DOHH2 (cell line): ENCODE data around the gene SMIM21.

Source experiments
- H3F3A ChIP-seq: fragments of 200-600 bp; sonication (generic), shearing (Covaris generic); 2 replicates; pipeline ENCODE4 v1.6.0; 2016; ENCODE audit warnings: antibody characterized with exemption, mild to moderate bottlenecking; ENCODE audit not compliant: control insufficient read depth, insufficient read depth
- H3K27ac ChIP-seq: fragments of 200-600 bp; sonication (generic); 2 replicates; pipeline ENCODE4 v1.5.1; 2014; ENCODE audit warnings: low read depth, mild to moderate bottlenecking, low read length, moderate library complexity
- H3K27me3 ChIP-seq: fragments of 200-600 bp; sonication (generic); 2 replicates; pipeline ENCODE4 v1.6.1; 2014; ENCODE audit warnings: mild to moderate bottlenecking, low read length, mixed read lengths; ENCODE audit not compliant: control insufficient read depth
- H3K36me3 ChIP-seq: fragments of 200-600 bp; sonication (generic); 2 replicates; pipeline ENCODE4 v1.6.1; 2014; ENCODE audit warnings: mild to moderate bottlenecking, low read length, moderate library complexity, mixed read lengths; ENCODE audit not compliant: control insufficient read depth
- H3K4me1 ChIP-seq: fragments of 200-600 bp; sonication (generic); 2 replicates; pipeline ENCODE4 v1.6.1; 2014; ENCODE audit warnings: mild to moderate bottlenecking, low read length, mixed read lengths; ENCODE audit not compliant: control insufficient read depth
- H3K4me2 ChIP-seq: fragments of 200-600 bp; sonication (generic); 2 replicates; pipeline ENCODE4 v1.6.0; 2014; ENCODE audit warnings: mild to moderate bottlenecking, low read length, moderate library complexity
- H3K4me3 ChIP-seq: fragments of 200-600 bp; sonication (generic); 2 replicates; pipeline ENCODE4 v1.5.1; 2014; ENCODE audit warnings: mild to moderate bottlenecking, low read length, mixed read lengths
- H3K79me2 ChIP-seq: fragments of 200-600 bp; sonication (generic); 2 replicates; pipeline ENCODE4 v1.6.1; 2014; ENCODE audit warnings: mild to moderate bottlenecking, low read length, mixed read lengths; ENCODE audit not compliant: control insufficient read depth
- H3K9me2 ChIP-seq: fragments of 200-600 bp; sonication (generic); replicated peaks from 2 replicates; pipeline ENCODE4 v1.6.1; 2014; ENCODE audit warnings: mild to moderate bottlenecking, low read length, mixed read lengths; ENCODE audit not compliant: control insufficient read depth
- H3K9me3 ChIP-seq: fragments of 200-600 bp; sonication (generic); 2 replicates; pipeline ENCODE4 v1.6.1; 2014; ENCODE audit warnings: antibody characterized with exemption, low read length, mixed read lengths; ENCODE audit not compliant: control insufficient read depth, insufficient read depth
- H4K20me1 ChIP-seq: fragments of 200-600 bp; sonication (generic); 2 replicates; pipeline ENCODE4 v1.6.0; 2014; ENCODE audit warnings: low read depth, mild to moderate bottlenecking, antibody characterized with exemption, low read length, moderate library complexity; ENCODE audit not compliant: control insufficient read depth, insufficient read depth
- EZH2phosphoT487 ChIP-seq: fragments of 200-600 bp; sonication (generic); IDR thresholded peaks from 2 replicates; pipeline ENCODE4 v1.6.1; 2017; ENCODE audit warnings: borderline replicate concordance, mild to moderate bottlenecking, antibody characterized with exemption, low read length, moderate library complexity, mixed read lengths
- TF ChIP-seq, protein P1 (sequence below): fragments of 200-600 bp; sonication (generic); IDR thresholded peaks from one replicate; pipeline ENCODE4 v1.5.1; 2014; ENCODE audit warnings: antibody characterized with exemption, mild to moderate bottlenecking, low read depth, low read length; ENCODE audit not compliant: poor library complexity, severe bottlenecking

The SMIM21 gene

GRCh38 chr18:75472906-75473305 lies 45.4 kb upstream of the SMIM21 start:
- no peaks in the 10 kb centered on the region for H3K79me2 ChIP-seq
- no peaks in the 10 kb centered on the region for H3K9me3 ChIP-seq
- H3K36me3 ChIP-seq = no peaks in the 10 kb centered on the region
- peaks cover 10% of the 10 kb centered on the region; the same call in 1 of the 2 replicates for H3K27me3 ChIP-seq
- TF ChIP-seq, protein P1, sequence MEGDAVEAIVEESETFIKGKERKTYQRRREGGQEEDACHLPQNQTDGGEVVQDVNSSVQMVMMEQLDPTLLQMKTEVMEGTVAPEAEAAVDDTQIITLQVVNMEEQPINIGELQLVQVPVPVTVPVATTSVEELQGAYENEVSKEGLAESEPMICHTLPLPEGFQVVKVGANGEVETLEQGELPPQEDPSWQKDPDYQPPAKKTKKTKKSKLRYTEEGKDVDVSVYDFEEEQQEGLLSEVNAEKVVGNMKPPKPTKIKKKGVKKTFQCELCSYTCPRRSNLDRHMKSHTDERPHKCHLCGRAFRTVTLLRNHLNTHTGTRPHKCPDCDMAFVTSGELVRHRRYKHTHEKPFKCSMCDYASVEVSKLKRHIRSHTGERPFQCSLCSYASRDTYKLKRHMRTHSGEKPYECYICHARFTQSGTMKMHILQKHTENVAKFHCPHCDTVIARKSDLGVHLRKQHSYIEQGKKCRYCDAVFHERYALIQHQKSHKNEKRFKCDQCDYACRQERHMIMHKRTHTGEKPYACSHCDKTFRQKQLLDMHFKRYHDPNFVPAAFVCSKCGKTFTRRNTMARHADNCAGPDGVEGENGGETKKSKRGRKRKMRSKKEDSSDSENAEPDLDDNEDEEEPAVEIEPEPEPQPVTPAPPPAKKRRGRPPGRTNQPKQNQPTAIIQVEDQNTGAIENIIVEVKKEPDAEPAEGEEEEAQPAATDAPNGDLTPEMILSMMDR = no peak
- no peak for TF ChIP-seq EZH2phosphoT487
- H3K4me1 ChIP-seq = no peaks in the 10 kb centered on the region
- H3K27ac ChIP-seq = no peak overlapping the region
- H3F3A ChIP-seq = no peaks in the 10 kb centered on the region
- H3K4me2 ChIP-seq = no peak overlapping the region
- no peaks in the 10 kb centered on the region for H3K9me2 ChIP-seq
- H3K4me3 ChIP-seq = no peak overlapping the region
- no peaks in the 10 kb centered on the region for H4K20me1 ChIP-seq

DNA sequence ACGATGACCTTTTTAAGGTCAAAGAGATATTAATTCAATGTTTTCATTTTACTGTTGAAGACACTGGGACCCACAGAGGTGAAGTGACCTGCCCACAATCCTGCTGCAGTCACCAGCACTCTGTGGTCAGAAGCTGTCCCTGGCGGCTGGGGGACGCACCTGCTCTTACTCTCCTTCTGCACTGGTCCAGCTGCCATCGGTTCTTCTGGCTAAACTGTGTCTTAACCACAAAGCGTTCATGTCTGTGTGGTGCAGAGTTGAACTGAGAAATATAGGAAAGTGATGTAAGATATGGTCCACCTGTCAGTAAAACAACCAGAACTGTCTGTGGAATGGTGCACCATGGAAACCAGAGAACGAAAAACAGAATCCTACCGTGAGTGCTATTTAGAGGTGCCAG lies 44.9 kb upstream of the SMIM21 start:
- Histone ChIP-seq H3K27me3 (peaks cover 10% of the 10 kb centered on the region; the same call in 1 of the 2 replicates), H3K4me1 (no peaks in the 10 kb centered on the region), H3K36me3 (no peaks in the 10 kb centered on the region), H3K4me2 (no peak overlapping the region), H3K4me3 (no peak overlapping the region), H4K20me1 (no peaks in the 10 kb centered on the region), H3F3A (no peaks in the 10 kb centered on the region), H3K27ac (no peak overlapping the region), H3K9me3 (no peaks in the 10 kb centered on the region), H3K9me2 (no peaks in the 10 kb centered on the region), H3K79me2 (no peaks in the 10 kb centered on the region)
- no peak for TF ChIP-seq EZH2phosphoT487
- TF ChIP-seq, protein P1 = no peak

GRCh38 chr18:75471850-75472249 lies 44.3 kb upstream of the SMIM21 start:
- no peaks in the 10 kb centered on the region for H3K79me2 ChIP-seq
- no peaks in the 10 kb centered on the region for H3K9me3 ChIP-seq
- TF ChIP-seq, protein P1 = no peak
- no peak for TF ChIP-seq EZH2phosphoT487
- no peak overlapping the region for H3K4me3 ChIP-seq
- H3F3A ChIP-seq = no peaks in the 10 kb centered on the region
- H3K9me2 ChIP-seq = no peaks in the 10 kb centered on the region
- H3K36me3 ChIP-seq = no peaks in the 10 kb centered on the region
- H4K20me1 ChIP-seq = no peaks in the 10 kb centered on the region
- H3K27ac ChIP-seq = no peak overlapping the region
- H3K4me1 ChIP-seq = no peaks in the 10 kb centered on the region
- no peak overlapping the region for H3K4me2 ChIP-seq
- peaks cover 10% of the 10 kb centered on the region; the same call in 1 of the 2 replicates for H3K27me3 ChIP-seq
